Endothelial cell of umbilical vein (primary cell): ENCODE results near the gene CANT1. TPM values are rescaled to one million over a fixed set of nuclear protein-coding genes. Genes with fewer than 3 reads are reported as not detected.

ENCODE experiments used
- BruUV-seq: library from RNA; stranded (reverse); fragments of 400-500 nt; replicated peaks from 2 replicates; lab custom pipeline; 2021; lab: Mats Ljungman, UMichigan
- CTCF ChIA-PET: fragments of 300-600, 350-600 bp; sonication (Branson Sonifier 250); formaldehyde crosslinking; loops from one replicate; lab custom pipeline; 2021; ENCODE audit warnings: antibody characterized with exemption, inconsistent platforms; lab: Charles Lee
- POLR2A ChIA-PET: fragments of 300-600, 350-600 bp; sonication (Branson Sonifier 250); formaldehyde crosslinking; loops from one replicate; lab custom pipeline; 2021; ENCODE audit warnings: antibody characterized with exemption, inconsistent platforms; lab: Charles Lee
- DNase-seq: peaks from one replicate; pipeline ENCODE4 v3.0.0-alpha.2; 2011; ENCODE audit warnings: low read depth, low spot score
- FAIRE-seq: peaks from 2 replicates; lab custom pipeline; 2011; peaks lifted over from hg19 to GRCh38; lab: Jason Lieb, UNC
- H2AFZ ChIP-seq: 2 replicates; pipeline ENCODE4 v1.6.0; 2012; ENCODE audit warnings: low read depth, low read length, control low read depth, inconsistent platforms
- H3K27ac ChIP-seq: 2 replicates; pipeline ENCODE4 v1.5.1; 2011; ENCODE audit warnings: low read depth, mild to moderate bottlenecking, control low read depth, low read length, moderate library complexity; ENCODE audit not compliant: insufficient read depth
- H3K27me3 ChIP-seq, 2 experiments: 2 replicates each; pipeline versions ENCODE4 v1.6.0 to v1.6.1; 2011; ENCODE audit warnings: low read length in 2 of 2, mixed read lengths in 1 of 2; ENCODE audit not compliant: control insufficient read depth in 2 of 2, insufficient read depth in 2 of 2
- H3K36me3 ChIP-seq, 2 experiments: 2 replicates in 1 of 2; 3 replicates in 1 of 2; pipeline ENCODE4 v1.5.1; 2011; ENCODE audit warnings: low read length in 2 of 2, mild to moderate bottlenecking in 1 of 2, moderate library complexity in 1 of 2; ENCODE audit not compliant: control insufficient read depth in 2 of 2, insufficient read depth in 2 of 2; ENCODE audit errors: extremely low read depth in 1 of 2
- H3K4me1 ChIP-seq: 3 replicates; pipeline ENCODE4 v1.5.1; 2011; ENCODE audit warnings: mild to moderate bottlenecking, low read length; ENCODE audit not compliant: control insufficient read depth, insufficient read depth; ENCODE audit errors: extremely low read depth
- H3K4me2 ChIP-seq: 2 replicates; pipeline ENCODE4 v1.6.1; 2011; ENCODE audit warnings: low read length, control low read depth, mixed read lengths; ENCODE audit not compliant: insufficient read depth
- H3K4me3 ChIP-seq, 3 experiments: fragments of 200-600 bp in 1 of 3; sonication (generic), shearing (Covaris generic) in 1 of 3; replicated peaks in 1 of 3; 2 replicates each; pipeline ENCODE4 v1.5.1; 2011 to 2016; ENCODE audit warnings: control low read depth in 3 of 3, low read length in 3 of 3, mild to moderate bottlenecking in 2 of 3, inconsistent platforms in 1 of 3, low read depth in 1 of 3, moderate library complexity in 1 of 3; ENCODE audit not compliant: insufficient read depth in 1 of 3
- H3K79me2 ChIP-seq: 2 replicates; pipeline ENCODE4 v1.6.0; 2012; ENCODE audit warnings: low read length, inconsistent platforms; ENCODE audit not compliant: control insufficient read depth, insufficient read depth
- H3K9ac ChIP-seq: replicated peaks from 2 replicates; pipeline ENCODE3; 2011; ENCODE audit warnings: low read length, control low read depth; ENCODE audit not compliant: insufficient read depth; ENCODE audit errors: extremely low read depth
- H3K9me1 ChIP-seq: replicated peaks from 3 replicates; pipeline ENCODE4 v1.6.0; 2011; ENCODE audit warnings: mild to moderate bottlenecking, low read length; ENCODE audit not compliant: control insufficient read depth, insufficient read depth; ENCODE audit errors: extremely low read depth
- H3K9me3 ChIP-seq: replicated peaks from 2 replicates; pipeline ENCODE4 v1.5.1; 2012; ENCODE audit warnings: low read length, inconsistent platforms; ENCODE audit not compliant: control insufficient read depth, insufficient read depth
- H4K20me1 ChIP-seq: replicated peaks from 2 replicates; pipeline ENCODE3; 2011; ENCODE audit warnings: mild to moderate bottlenecking, low read length; ENCODE audit not compliant: control insufficient read depth, insufficient read depth; ENCODE audit errors: extremely low read depth
- EZH2 ChIP-seq: IDR thresholded peaks from 2 replicates; pipeline ENCODE4 v1.6.1; 2012; ENCODE audit warnings: borderline replicate concordance, low read depth, mild to moderate bottlenecking, moderate library complexity, low read length, inconsistent platforms; ENCODE audit not compliant: severe bottlenecking
- FOS ChIP-seq: IDR thresholded peaks from 2 replicates; pipeline ENCODE4 v1.6.1; 2011; ENCODE audit warnings: mild to moderate bottlenecking, low read length, moderate library complexity, borderline replicate concordance; ENCODE audit not compliant: insufficient read depth
- GATA2 ChIP-seq: IDR thresholded peaks from 2 replicates; pipeline ENCODE4 v1.7.0; 2011; ENCODE audit warnings: low read depth, mild to moderate bottlenecking, moderate library complexity, mixed read lengths, low read length; ENCODE audit not compliant: insufficient read length, insufficient read depth
- JUN ChIP-seq: IDR thresholded peaks from 2 replicates; pipeline ENCODE4 v1.6.1; 2011; ENCODE audit warnings: borderline replicate concordance, low read depth; ENCODE audit not compliant: insufficient read length, insufficient read depth
- MAX ChIP-seq: IDR thresholded peaks from 2 replicates; pipeline ENCODE4 v1.6.1; 2011; ENCODE audit not compliant: insufficient read depth, insufficient read length
- MYC ChIP-seq: IDR thresholded peaks from one replicate; pipeline ENCODE4 v1.6.1; 2011; ENCODE audit warnings: mild to moderate bottlenecking, low read depth, low read length
- POLR2A ChIP-seq: IDR thresholded peaks from 2 replicates; pipeline ENCODE4 v1.6.1; 2012; ENCODE audit warnings: low read depth, mild to moderate bottlenecking, control low read depth, low read length
- POLR2AphosphoS5 ChIP-seq: IDR thresholded peaks from 2 replicates; pipeline ENCODE4 v1.6.1; 2012; ENCODE audit warnings: low read depth, mild to moderate bottlenecking, control low read depth, low read length, moderate library complexity; ENCODE audit not compliant: insufficient read depth
- dilution Hi-C: fragments of 300-500 bp; cut with MboI; formaldehyde crosslinking; loops from one replicate; pipeline ENCODE4 v1.15.0; 2019; ENCODE audit warnings: low sequenced_read_pairs; ENCODE audit not compliant: extremely low pct_ligation_motif_present
- intact Hi-C: fragments of 100-400 bp; cut with micrococcal nuclease; formaldehyde crosslinking; loops from one replicate; pipeline ENCODE4 v1.10.0; 2022
- polyA plus RNA-seq, 4 experiments: library from polyadenylated mRNA; depleted of rRNA in 3 of 4; stranded (reverse) in 3 of 4; unstranded in 1 of 4; fragments of >200 nt; gene quantifications; 2 replicates each; pipeline versions ENCODE4 v1.2.1 to v1.2.3, GENCODE V29; 2011 to 2012; ENCODE audit warnings: missing spikeins in 1 of 4
- total RNA-seq: library from RNA; stranded (reverse); gene quantifications from 2 replicates; pipeline ENCODE4 v1.2.3, GENCODE V29; 2021
- TF ChIP-seq, protein P1 (sequence below), 2 donors: IDR thresholded peaks; 1 replicate in 1 of 2; 2 replicates in 1 of 2; pipeline ENCODE4 v1.5.1; 2011; ENCODE audit warnings: low read length in 2 of 2, mild to moderate bottlenecking in 2 of 2, moderate library complexity in 2 of 2, control low read depth in 1 of 2, inconsistent platforms in 1 of 2, low read depth in 1 of 2; ENCODE audit not compliant: insufficient read depth in 1 of 2; ENCODE audit errors: extremely low read depth in 1 of 2

The CANT1 gene
- total and polyA plus RNA-seq, 2 donors (not counting 3 experiments of a cell fraction or from before 2014, with no cell fraction given), result 85.0 to 93.6 TPM

DNA sequence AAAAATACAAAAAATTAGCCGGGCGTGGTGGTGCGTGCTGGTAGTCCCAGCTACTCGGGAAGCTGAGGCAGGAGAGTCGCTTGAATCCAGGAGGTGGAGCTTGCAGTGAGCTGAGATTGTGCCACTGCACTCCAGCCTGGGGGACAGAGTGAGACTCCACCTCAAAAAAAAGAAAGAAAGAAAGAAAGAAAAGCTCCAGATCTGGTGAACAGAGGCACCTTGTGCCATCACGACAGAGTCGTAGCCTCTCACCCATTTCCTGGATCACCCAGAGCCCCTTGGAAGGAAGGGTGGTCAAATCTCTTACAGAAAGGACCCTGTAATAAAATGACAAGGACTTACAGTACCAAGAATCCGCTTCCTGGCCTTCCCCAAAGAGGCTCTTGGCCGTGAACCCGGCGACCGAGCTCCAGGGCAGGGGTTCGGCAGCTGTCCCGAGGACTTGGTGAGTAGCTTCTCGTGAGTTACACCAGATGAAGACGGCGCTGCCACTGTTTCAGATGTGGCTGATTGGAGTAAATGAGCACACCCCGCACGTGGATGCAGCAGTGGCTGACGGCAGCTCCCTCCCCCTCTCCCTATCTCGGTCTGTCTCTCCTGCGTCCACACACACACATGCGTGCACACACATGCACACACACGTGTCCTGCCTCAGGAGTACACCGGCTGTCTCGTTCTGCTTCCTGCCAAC lies 43.3 kb downstream of the CANT1 start:
- Histone ChIP-seq H3K4me3 (no peak overlapping the region), H3K9me1 (no peaks in the 10 kb centered on the region), H3K4me1 (no peaks in the 10 kb centered on the region), H2AFZ (no peak overlapping the region), H3K79me2 (no peaks in the 10 kb centered on the region), H3K27ac (no peak overlapping the region), H3K27me3 (no peaks in the 10 kb centered on the region), H3K36me3 (no peaks in the 10 kb centered on the region), H3K4me2 (no peak overlapping the region), H3K9me3 (no peaks in the 10 kb centered on the region), H4K20me1 (no peaks in the 10 kb centered on the region), H3K9ac (no peak overlapping the region)
- intact Hi-C loops (no loop called here), dilution Hi-C loops (no loop called here)
- ChIA-PET CTCF (interaction anchor here (0.9 to 9.1 kb wide), 7 partner anchors 13 to 114 kb away, joined by 3 to 171 read pairs (median 4); no protein-coding TSS in a partner anchor), POLR2A (no interaction called here)
- BruUV-seq, result no TSS peak
- DNase-seq (no peak), FAIRE-seq (no peak)
- TF ChIP-seq MAX (no peak), JUN (no peak), MYC (no peak), POLR2A (no peak), POLR2AphosphoS5 (no peak), EZH2 (no peak), GATA2 (no peak), FOS (no peak)
- TF ChIP-seq, protein P1, sequence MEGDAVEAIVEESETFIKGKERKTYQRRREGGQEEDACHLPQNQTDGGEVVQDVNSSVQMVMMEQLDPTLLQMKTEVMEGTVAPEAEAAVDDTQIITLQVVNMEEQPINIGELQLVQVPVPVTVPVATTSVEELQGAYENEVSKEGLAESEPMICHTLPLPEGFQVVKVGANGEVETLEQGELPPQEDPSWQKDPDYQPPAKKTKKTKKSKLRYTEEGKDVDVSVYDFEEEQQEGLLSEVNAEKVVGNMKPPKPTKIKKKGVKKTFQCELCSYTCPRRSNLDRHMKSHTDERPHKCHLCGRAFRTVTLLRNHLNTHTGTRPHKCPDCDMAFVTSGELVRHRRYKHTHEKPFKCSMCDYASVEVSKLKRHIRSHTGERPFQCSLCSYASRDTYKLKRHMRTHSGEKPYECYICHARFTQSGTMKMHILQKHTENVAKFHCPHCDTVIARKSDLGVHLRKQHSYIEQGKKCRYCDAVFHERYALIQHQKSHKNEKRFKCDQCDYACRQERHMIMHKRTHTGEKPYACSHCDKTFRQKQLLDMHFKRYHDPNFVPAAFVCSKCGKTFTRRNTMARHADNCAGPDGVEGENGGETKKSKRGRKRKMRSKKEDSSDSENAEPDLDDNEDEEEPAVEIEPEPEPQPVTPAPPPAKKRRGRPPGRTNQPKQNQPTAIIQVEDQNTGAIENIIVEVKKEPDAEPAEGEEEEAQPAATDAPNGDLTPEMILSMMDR (IDR thresholded peaks at IDR 0.05; ENCODE audit: extremely low read depth in 1 of 2, insufficient read depth in 1 of 2, low read depth in 1 of 2, low read length in 2 of 2), result no peak
